ENCODE measurements around the gene PTCH2. TPM values are rescaled to one million over a fixed set of nuclear protein-coding genes. Genes with fewer than 3 reads are reported as not detected.
A peak's percentile ranks its signal among the peaks of the same experiment; 100 is the strongest.

Gene PTCH2
- total and polyA plus RNA-seq, 4 donors, result 1.5 to 21.6 (median 8.8) TPM

GRCh38 chr1:44806025-44806703 lies 36.9 kb downstream of the PTCH2 start:
- no peaks in the 10 kb centered on the region for H3K9me3 ChIP-seq (ENCODE audit: control insufficient read depth, insufficient read depth, low read length)
- H3K36me3 ChIP-seq (ENCODE audit: control insufficient read depth, insufficient read depth, low read length), result peaks cover 57% of the 10 kb centered on the region
- DNase-seq (ENCODE audit: low read depth in 4 of 6, low spot score in 6 of 6), result no peak
- no peak overlapping the region for H3K4me3 ChIP-seq (ENCODE audit: low read depth, low read length)
- no peaks in the 10 kb centered on the region for H3K27me3 ChIP-seq (ENCODE audit: control insufficient read depth, insufficient read depth, low read length)
- WGBS (ENCODE audit: insufficient coverage), result 94% methylated on average over 70 of the region's 70 CpGs
- peaks cover 75% of the 10 kb centered on the region for H3K4me1 ChIP-seq (ENCODE audit: control insufficient read depth, insufficient read depth, low read length)
- H3K27ac ChIP-seq (ENCODE audit: low read depth, low read length), result peak overlapping the region; percentile 99

DNA sequence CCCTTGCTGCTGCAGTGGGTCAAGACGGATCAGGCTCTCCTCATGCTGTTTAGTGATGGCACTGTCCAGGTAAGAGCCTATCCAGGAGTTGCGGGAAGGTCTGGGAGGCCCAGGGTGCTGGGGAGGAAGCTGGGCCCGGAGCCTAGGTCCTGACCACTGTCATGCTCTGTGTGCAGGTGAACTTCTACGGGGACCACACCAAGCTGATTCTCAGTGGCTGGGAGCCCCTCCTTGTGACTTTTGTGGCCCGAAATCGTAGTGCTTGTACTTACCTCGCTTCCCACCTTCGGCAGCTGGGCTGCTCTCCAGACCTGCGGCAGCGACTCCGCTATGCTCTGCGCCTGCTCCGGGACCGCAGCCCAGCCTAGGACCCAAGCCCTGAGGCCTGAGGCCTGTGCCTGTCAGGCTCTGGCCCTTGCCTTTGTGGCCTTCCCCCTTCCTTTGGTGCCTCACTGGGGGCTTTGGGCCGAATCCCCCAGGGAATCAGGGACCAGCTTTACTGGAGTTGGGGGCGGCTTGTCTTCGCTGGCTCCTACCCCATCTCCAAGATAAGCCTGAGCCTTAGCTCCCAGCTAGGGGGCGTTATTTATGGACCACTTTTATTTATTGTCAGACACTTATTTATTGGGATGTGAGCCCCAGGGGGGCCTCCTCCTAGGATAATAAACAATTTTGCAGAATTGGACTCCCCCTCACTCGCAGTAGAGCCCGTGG lies 37.6 kb downstream of the PTCH2 start:
- H3K27me3 ChIP-seq (ENCODE audit: control insufficient read depth, insufficient read depth, low read length), result no peaks in the 10 kb centered on the region
- H3K4me1 ChIP-seq (ENCODE audit: control insufficient read depth, insufficient read depth, low read length), result peaks cover 75% of the 10 kb centered on the region
- H3K27ac ChIP-seq (ENCODE audit: low read depth, low read length), result no peak overlapping the region
- WGBS (ENCODE audit: insufficient coverage), result 92% methylated on average over 17 of the region's 20 CpGs
- DNase-seq (ENCODE audit: low read depth in 4 of 6, low spot score in 6 of 6), result no peak
- peaks cover 61% of the 10 kb centered on the region for H3K36me3 ChIP-seq (ENCODE audit: control insufficient read depth, insufficient read depth, low read length)
- no peaks in the 10 kb centered on the region for H3K9me3 ChIP-seq (ENCODE audit: control insufficient read depth, insufficient read depth, low read length)
- no peak overlapping the region for H3K4me3 ChIP-seq (ENCODE audit: low read depth, low read length)

GRCh38 chr1:44803312-44804095 lies 39.5 kb downstream of the PTCH2 start:
- no peak for DNase-seq (ENCODE audit: low read depth in 4 of 6, low spot score in 6 of 6)
- H3K4me3 ChIP-seq (ENCODE audit: low read depth, low read length), result no peak overlapping the region
- 92% methylated on average over 13 of the region's 13 CpGs for WGBS (ENCODE audit: insufficient coverage)
- peaks cover 61% of the 10 kb centered on the region for H3K36me3 ChIP-seq (ENCODE audit: control insufficient read depth, insufficient read depth, low read length)
- H3K27ac ChIP-seq (ENCODE audit: low read depth, low read length), result no peak overlapping the region
- H3K4me1 ChIP-seq (ENCODE audit: control insufficient read depth, insufficient read depth, low read length), result peaks cover 67% of the 10 kb centered on the region
- no peaks in the 10 kb centered on the region for H3K9me3 ChIP-seq (ENCODE audit: control insufficient read depth, insufficient read depth, low read length)
- H3K27me3 ChIP-seq (ENCODE audit: control insufficient read depth, insufficient read depth, low read length), result no peaks in the 10 kb centered on the region

GRCh38 chr1:44803062-44803311 lies 40.1 kb downstream of the PTCH2 start:
- Histone ChIP-seq H3K36me3 (ENCODE audit: control insufficient read depth, insufficient read depth, low read length) (peaks cover 61% of the 10 kb centered on the region), H3K9me3 (ENCODE audit: control insufficient read depth, insufficient read depth, low read length) (no peaks in the 10 kb centered on the region), H3K4me1 (ENCODE audit: control insufficient read depth, insufficient read depth, low read length) (peaks cover 62% of the 10 kb centered on the region), H3K27ac (ENCODE audit: low read depth, low read length) (no peak overlapping the region), H3K27me3 (ENCODE audit: control insufficient read depth, insufficient read depth, low read length) (no peaks in the 10 kb centered on the region), H3K4me3 (ENCODE audit: low read depth, low read length) (no peak overlapping the region)
- 88% methylated on average over 6 of the region's 9 CpGs for WGBS (ENCODE audit: insufficient coverage)
- no peak for DNase-seq (ENCODE audit: low read depth in 4 of 6, low spot score in 6 of 6)

DNA sequence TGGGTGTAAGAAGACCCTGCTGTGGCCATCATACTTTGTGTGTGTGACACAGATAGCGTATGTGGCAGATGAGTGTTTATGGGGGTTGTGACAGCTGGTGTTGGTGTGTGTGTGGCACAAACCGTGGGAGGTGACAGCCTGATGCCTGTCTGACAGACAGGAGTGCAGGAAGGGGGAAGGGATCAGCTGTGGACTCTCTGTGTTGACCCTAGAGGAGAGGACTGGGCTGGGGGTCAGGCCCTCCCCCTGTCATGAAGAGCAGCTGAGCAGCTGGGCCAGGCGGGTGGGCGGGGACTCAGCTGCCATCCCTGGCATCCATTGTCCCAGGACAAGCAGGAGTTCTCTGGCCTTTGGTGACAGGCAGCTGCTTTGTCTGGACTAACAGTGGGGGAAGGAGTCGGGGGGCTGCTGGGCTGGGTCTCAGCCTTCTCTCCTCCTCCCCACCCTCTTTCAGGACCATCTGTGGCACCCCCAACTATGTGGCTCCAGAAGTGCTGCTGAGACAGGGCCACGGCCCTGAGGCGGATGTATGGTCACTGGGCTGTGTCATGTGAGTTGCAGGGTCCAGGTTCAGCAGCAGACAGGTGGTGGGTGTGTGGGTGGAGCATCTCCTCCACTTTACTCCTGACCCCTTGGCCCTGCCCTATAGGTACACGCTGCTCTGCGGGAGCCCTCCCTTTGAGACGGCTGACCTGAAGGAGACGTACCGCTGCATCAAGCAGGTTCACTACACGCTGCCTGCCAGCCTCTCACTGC lies 40.6 kb downstream of the PTCH2 start:
- WGBS (ENCODE audit: insufficient coverage), result 55% methylated on average over 12 of the region's 13 CpGs
- peak overlapping the region; percentile 27 for H3K4me3 ChIP-seq (ENCODE audit: low read depth, low read length)
- peaks cover 57% of the 10 kb centered on the region for H3K4me1 ChIP-seq (ENCODE audit: control insufficient read depth, insufficient read depth, low read length)

DNA sequence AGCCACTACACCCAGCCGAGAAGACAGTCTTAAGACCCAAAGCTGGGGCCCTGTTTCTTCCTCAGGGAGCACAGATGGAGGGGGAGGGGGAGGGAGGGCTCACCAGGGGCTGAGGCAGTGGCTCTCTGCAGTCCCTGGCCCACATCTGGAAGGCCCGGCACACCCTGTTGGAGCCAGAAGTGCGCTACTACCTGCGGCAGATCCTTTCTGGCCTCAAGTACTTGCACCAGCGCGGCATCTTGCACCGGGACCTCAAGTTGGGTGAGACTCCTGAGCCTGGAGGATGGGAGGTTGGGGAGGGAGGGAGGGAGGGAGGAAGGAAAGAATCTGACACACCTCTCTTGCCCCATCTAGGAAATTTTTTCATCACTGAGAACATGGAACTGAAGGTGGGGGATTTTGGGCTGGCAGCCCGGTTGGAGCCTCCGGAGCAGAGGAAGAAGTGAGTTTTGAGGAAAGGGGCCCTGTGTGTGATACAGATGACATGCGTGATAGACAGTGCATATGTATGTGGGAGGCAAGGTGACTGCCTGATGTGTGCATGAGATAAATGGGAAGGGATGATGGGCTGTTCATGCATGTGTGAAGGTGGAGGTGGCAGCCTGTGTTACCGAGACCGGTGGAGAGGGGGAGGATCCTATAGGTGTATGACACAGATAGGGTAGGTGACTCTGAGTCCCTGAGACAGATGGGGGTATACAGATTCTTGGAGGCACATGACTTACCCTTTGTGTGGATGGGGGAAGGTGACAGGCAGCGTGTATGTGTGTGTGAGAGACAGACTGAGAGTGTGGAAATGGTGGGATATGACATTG lies 41.4 kb downstream of the PTCH2 start:
- H3K9me3 ChIP-seq (ENCODE audit: control insufficient read depth, insufficient read depth, low read length), result no peaks in the 10 kb centered on the region
- 79% methylated on average over 9 of the region's 13 CpGs for WGBS (ENCODE audit: insufficient coverage)
- H3K4me3 ChIP-seq (ENCODE audit: low read depth, low read length), result peak overlapping the region; percentile 96
- peaks cover 54% of the 10 kb centered on the region for H3K36me3 ChIP-seq (ENCODE audit: control insufficient read depth, insufficient read depth, low read length)
- no peak overlapping the region for H3K27ac ChIP-seq (ENCODE audit: low read depth, low read length)
- H3K4me1 ChIP-seq (ENCODE audit: control insufficient read depth, insufficient read depth, low read length), result peaks cover 49% of the 10 kb centered on the region
- H3K27me3 ChIP-seq (ENCODE audit: control insufficient read depth, insufficient read depth, low read length), result no peaks in the 10 kb centered on the region
- DNase-seq (ENCODE audit: low read depth in 4 of 6, low spot score in 6 of 6), result peak in 1 of 6 donors; percentile 41

More for the DNA sequence above, 40.6 kb downstream of the PTCH2 start:
- no peak for DNase-seq (ENCODE audit: low read depth in 4 of 6, low spot score in 6 of 6)
- Histone ChIP-seq H3K9me3 (ENCODE audit: control insufficient read depth, insufficient read depth, low read length) (no peaks in the 10 kb centered on the region), H3K27ac (ENCODE audit: low read depth, low read length) (peak overlapping the region; percentile 47), H3K36me3 (ENCODE audit: control insufficient read depth, insufficient read depth, low read length) (peaks cover 61% of the 10 kb centered on the region), H3K27me3 (ENCODE audit: control insufficient read depth, insufficient read depth, low read length) (no peaks in the 10 kb centered on the region)

DNA sequence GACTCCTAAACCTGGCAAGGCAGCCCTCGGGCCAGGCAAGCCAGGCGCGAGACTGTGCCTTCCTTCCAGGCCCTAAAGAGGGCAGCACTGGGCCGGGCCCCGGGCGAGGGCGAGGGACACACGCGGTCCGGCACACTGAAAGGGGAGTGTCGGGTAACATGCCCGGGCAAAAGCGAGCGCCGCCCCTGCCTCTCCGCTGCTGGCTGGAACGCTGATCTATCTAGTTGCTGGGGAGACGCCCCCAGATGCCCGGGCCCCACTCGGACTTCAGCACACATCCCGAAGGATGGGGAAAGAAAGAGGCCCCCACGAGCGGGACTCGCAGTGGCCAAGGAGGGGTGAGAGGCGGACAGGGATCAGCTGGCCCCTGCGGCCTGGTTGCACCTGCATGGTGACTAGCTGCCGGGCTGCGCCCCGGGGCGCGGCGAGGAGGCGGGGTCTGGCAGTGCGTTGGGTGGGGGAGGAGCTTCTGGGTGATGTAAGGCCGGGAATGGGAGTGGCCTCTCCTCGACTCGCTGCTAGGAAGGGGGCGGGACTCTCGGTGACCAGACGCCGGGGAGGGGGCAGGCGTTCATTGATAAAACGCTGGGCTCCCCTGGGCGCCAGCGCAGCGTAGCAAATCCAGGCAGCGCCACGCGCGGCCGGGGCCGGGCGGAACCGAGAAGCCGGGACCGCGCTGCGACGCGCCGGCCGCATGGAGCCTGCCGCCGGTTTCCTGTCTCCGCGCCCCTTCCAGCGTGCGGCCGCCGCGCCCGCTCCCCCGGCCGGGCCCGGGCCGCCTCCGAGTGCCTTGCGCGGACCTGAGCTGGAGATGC lies 43.1 kb downstream of the PTCH2 start, which contains the start of gene PLK3:
PLK3 (plus strand) TSS at position 608 of the 815 bp plus-strand sequence; CDS start at position 695, 87 bp downstream.
- peaks cover 36% of the 10 kb centered on the region for H3K36me3 ChIP-seq (ENCODE audit: control insufficient read depth, insufficient read depth, low read length)
- H3K4me1 ChIP-seq (ENCODE audit: control insufficient read depth, insufficient read depth, low read length), result peaks cover 46% of the 10 kb centered on the region
- H3K27me3 ChIP-seq (ENCODE audit: control insufficient read depth, insufficient read depth, low read length), result no peaks in the 10 kb centered on the region
- 0% methylated on average over 79 of the region's 79 CpGs for WGBS (ENCODE audit: insufficient coverage)
- H3K4me3 ChIP-seq (ENCODE audit: low read depth, low read length), result peak within 1 kb of the TSS; percentile 96
- H3K27ac ChIP-seq (ENCODE audit: low read depth, low read length), result peak within 1 kb of the TSS; percentile 99
- no peaks in the 10 kb centered on the region for H3K9me3 ChIP-seq (ENCODE audit: control insufficient read depth, insufficient read depth, low read length)
- DNase-seq (ENCODE audit: low read depth in 4 of 6, low spot score in 6 of 6), result peak; percentile 92 to 99 (median 94)

DNA sequence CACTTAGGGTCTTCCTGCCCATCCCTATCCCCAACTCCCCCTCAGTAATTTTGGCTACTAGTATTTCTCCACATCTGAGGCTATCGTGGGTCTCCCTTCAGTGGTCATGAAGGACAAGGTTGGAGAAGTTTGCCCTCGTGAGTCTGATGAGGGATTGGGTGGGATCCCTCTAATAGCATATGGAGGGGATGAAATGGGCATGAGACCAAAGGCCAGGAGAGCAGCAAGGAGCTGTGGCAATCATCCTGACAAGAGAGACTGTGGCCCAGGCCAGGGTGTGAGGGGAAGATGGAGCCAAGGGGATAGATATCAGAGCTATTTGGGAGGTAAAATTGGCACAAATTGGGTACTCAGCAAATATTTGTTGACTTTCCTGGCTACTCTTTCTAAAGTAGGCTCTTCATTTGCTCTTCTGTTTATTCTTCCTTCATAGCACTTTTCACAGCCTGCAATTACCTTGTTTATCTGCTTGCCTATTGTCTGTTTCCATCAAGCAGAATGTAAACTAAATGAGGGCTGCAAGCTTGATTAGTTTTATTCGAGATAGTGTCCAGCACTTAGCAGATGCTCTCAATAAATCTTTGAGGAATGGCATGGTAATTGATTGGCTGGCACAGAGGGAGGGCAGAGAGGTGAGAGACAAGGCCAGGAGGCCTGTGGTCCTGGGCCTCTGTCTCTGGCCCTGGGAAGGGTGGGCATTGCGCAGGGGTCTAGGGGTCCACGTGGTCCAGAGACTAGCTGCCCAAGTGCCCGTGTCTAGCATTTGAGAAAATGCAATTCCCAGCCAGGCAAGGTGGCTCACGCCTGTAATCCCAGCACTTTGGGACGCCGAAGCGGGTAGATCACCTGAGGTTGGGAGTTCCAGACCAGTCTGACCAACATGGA lies 44.3 kb downstream of the PTCH2 start:
- WGBS (ENCODE audit: insufficient coverage), result 80% methylated on average over 7 of the region's 10 CpGs
- Histone ChIP-seq H3K27ac (ENCODE audit: low read depth, low read length) (no peak overlapping the region), H3K36me3 (ENCODE audit: control insufficient read depth, insufficient read depth, low read length) (peaks cover 24% of the 10 kb centered on the region)

More for the DNA sequence above, 44.3 kb downstream of the PTCH2 start:
- DNase-seq (ENCODE audit: low read depth in 4 of 6, low spot score in 6 of 6), result no peak
- Histone ChIP-seq H3K27me3 (ENCODE audit: control insufficient read depth, insufficient read depth, low read length) (no peaks in the 10 kb centered on the region), H3K4me1 (ENCODE audit: control insufficient read depth, insufficient read depth, low read length) (peaks cover 44% of the 10 kb centered on the region), H3K4me3 (ENCODE audit: low read depth, low read length) (no peak overlapping the region), H3K9me3 (ENCODE audit: control insufficient read depth, insufficient read depth, low read length) (no peaks in the 10 kb centered on the region)
